ENCODE data around the gene ELAVL3. TPM values are rescaled to one million over a fixed set of nuclear protein-coding genes. Genes with fewer than 3 reads are reported as not detected.
A peak's percentile ranks its signal among the peaks of the same experiment; 100 is the strongest.
"Not testable (repeated sequence)": the region's sequence is repeated elsewhere in the genome, so short reads cannot be mapped to it uniquely, and the experiment has no call there.

Gene ELAVL3
- total RNA-seq, 1 donor from 2014 or later = not detected

GRCh38 chr19:11457115-11457514 is 23.7 kb downstream of the ELAVL3 start:
- intact Hi-C loops (cut with DNase I) = no loop called here
- Histone ChIP-seq H3K27ac (no peak overlapping the region), H3K9me3 (no peaks in the 10 kb centered on the region), H3K27me3 (no peaks in the 10 kb centered on the region), H3K36me3 (no peaks in the 10 kb centered on the region), H3K4me3 (no peak overlapping the region), H3K4me1 (no peaks in the 10 kb centered on the region)
- no peak for DNase-seq (ENCODE audit: low spot score in 2 of 2)
- no peak for TF ChIP-seq CTCF (IDR thresholded peaks at IDR 0.05)

- no peak for TF ChIP-seq CTCF (IDR thresholded peaks at IDR 0.05)
- intact Hi-C loops (cut with DNase I) = no loop called here
- no peak for DNase-seq (ENCODE audit: low spot score in 2 of 2)
- no peak overlapping the region for H3K4me3 ChIP-seq
- H3K9me3 ChIP-seq = no peaks in the 10 kb centered on the region
- H3K4me1 ChIP-seq = no peaks in the 10 kb centered on the region
- no peaks in the 10 kb centered on the region for H3K27me3 ChIP-seq
- no peak overlapping the region for H3K27ac ChIP-seq
- H3K36me3 ChIP-seq = no peaks in the 10 kb centered on the region
These were observed 24.2 kb downstream of the ELAVL3 start for GRCh38 chr19:11456659-11457058.

GRCh38 chr19:11455233-11455554 is 25.7 kb downstream of the ELAVL3 start:
- H3K27ac ChIP-seq; H3K9me3 ChIP-seq; intact Hi-C loops (cut with DNase I); H3K27me3 ChIP-seq; DNase-seq (ENCODE audit: low spot score in 2 of 2); H3K4me1 ChIP-seq; H3K36me3 ChIP-seq; H3K4me3 ChIP-seq: not testable (repeated sequence)

GRCh38 chr19:11453468-11454341 is 27.1 kb downstream of the ELAVL3 start:
- H3K27ac ChIP-seq = no peak overlapping the region
- intact Hi-C loops (cut with DNase I) = no loop called here

GRCh38 chr19:11452620-11453310 is 28.1 kb downstream of the ELAVL3 start:
- Histone ChIP-seq H3K36me3 (peaks cover 19% of the 10 kb centered on the region in 2 donors), H3K27ac (no peak overlapping the region), H3K9me3 (no peaks in the 10 kb centered on the region), H3K4me1 (no peaks in the 10 kb centered on the region), H3K4me3 (no peak overlapping the region), H3K27me3 (no peaks in the 10 kb centered on the region)
- DNase-seq (ENCODE audit: low spot score in 2 of 2) = no peak
- intact Hi-C loops (cut with DNase I) = no loop called here
- no peak for TF ChIP-seq CTCF (IDR thresholded peaks at IDR 0.05)

More at GRCh38 chr19:11453468-11454341, 27.1 kb downstream of the ELAVL3 start:
- no peaks in the 10 kb centered on the region for H3K4me1 ChIP-seq
- no peaks in the 10 kb centered on the region for H3K27me3 ChIP-seq
- peak in 1 of 3 experiments; percentile 15 for TF ChIP-seq CTCF (IDR thresholded peaks at IDR 0.05)
- no peaks in the 10 kb centered on the region for H3K9me3 ChIP-seq
- no peak overlapping the region for H3K4me3 ChIP-seq
- DNase-seq (ENCODE audit: low spot score in 2 of 2) = no peak
- peaks cover 10% of the 10 kb centered on the region in 2 donors for H3K36me3 ChIP-seq

Measured in ascending aorta (tissue), 2 donors.